GM20000 (cell line): ENCODE measurements around the gene TSR3.

Experiments used
- DNase-seq: peaks from one replicate; pipeline ENCODE4 v3.0.0; 2012; ENCODE audit warnings: low spot score
- TF ChIP-seq, protein P1 (sequence below): IDR thresholded peaks from 2 replicates; pipeline ENCODE4 v1.5.1; 2012; ENCODE audit warnings: mild to moderate bottlenecking, control low read depth; ENCODE audit errors: extremely low read depth, missing control alignments

Gene TSR3

DNA sequence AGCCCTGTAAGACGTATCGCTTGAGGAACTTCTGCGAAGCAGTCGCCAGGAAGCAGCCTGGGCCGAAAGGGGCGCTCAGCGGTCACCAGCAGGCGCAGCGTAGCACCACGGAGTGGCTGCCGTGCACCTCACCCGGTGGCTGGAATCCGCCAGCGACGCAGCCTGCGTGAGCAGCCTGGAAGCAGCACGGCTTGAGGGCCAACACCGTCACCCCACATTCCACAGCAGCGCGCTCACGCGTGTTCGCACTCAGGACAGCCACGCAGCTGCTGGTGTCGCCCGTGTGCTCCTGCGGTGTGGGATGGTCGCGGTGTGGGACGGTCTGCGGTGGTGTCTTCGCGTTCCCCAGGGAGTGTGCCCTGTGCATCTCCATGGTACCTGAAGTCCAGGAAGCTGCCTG lies 32.6 kb downstream of the TSR3 start:
- DNase-seq = no peak

DNA sequence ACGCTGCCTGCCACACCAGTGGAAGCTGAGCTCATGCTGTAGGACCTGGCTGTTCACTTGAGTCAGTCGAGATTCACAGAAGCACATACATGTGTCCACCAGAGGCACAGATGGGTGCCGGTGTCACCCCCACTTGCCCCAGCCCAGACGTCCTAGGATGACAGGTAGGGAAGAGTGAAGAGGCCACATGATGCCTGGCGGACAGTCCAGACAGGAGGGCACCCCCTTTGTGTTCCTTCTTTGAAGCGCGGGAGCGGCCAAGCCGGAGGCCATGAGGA lies 33.5 kb downstream of the TSR3 start:
- TF ChIP-seq, protein P1, sequence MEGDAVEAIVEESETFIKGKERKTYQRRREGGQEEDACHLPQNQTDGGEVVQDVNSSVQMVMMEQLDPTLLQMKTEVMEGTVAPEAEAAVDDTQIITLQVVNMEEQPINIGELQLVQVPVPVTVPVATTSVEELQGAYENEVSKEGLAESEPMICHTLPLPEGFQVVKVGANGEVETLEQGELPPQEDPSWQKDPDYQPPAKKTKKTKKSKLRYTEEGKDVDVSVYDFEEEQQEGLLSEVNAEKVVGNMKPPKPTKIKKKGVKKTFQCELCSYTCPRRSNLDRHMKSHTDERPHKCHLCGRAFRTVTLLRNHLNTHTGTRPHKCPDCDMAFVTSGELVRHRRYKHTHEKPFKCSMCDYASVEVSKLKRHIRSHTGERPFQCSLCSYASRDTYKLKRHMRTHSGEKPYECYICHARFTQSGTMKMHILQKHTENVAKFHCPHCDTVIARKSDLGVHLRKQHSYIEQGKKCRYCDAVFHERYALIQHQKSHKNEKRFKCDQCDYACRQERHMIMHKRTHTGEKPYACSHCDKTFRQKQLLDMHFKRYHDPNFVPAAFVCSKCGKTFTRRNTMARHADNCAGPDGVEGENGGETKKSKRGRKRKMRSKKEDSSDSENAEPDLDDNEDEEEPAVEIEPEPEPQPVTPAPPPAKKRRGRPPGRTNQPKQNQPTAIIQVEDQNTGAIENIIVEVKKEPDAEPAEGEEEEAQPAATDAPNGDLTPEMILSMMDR = no peak
- DNase-seq = no peak

More for the DNA sequence above, 32.6 kb downstream of the TSR3 start:
- TF ChIP-seq, protein P1 = no peak

DNA sequence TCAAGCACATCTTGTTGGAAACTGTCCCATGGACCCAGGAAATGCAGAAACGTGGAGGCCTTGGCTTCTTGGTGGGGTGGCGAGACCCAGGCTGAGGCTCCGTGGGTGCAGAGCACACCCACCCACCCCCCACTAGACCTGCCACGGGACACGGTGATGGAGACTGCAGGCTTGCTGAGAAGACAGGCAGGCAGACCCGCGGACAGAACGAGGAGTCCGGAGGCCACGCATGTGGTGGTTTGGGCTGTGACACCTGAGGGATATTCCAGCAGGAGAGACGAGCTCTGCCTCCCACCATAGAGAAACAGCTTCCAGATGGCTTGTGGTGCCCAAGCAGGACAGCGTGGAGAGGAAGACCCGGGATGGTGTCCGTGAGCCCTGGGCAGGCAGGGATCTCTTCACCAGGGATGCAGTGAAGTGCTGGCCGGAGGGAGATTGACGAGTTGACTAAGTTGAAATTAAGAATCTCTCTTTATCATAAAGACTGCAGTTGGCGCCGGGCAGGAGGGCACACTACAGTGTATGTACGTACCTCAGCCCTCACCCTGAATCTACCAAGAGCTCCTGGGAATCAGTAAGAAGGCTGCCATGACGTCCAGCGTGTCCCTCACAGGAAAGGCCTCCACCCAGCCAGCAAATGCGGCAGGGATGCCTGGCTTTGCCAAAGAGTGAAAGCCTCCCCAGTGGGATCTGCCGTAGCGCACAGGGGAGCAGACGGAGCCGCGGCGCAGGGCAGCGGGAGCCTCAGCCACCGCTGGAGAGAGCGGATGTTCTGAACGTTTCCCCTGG lies 34.0 kb downstream of the TSR3 start:
- DNase-seq = no peak
- TF ChIP-seq, protein P1 = no peak

DNA sequence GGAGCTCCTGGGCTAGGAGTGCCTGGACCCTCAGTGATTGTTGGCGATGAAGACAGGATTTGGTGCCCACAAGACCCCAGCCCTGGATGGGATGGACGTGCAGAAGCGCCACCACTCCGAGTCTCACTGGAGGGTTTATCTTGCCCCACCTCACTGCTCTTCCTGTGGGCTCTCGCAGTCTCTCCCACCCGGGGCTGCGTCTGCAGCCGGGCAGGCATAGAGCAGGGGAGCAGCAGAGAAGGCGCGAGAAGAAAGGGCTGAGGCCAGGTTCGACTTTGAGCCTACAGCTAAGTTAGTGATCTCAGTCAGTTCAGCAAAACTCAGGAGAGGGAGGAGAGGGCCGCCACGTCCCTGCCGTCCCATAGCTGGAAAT lies 35.7 kb downstream of the TSR3 start:
- TF ChIP-seq, protein P1 = no peak
- DNase-seq = no peak

DNA sequence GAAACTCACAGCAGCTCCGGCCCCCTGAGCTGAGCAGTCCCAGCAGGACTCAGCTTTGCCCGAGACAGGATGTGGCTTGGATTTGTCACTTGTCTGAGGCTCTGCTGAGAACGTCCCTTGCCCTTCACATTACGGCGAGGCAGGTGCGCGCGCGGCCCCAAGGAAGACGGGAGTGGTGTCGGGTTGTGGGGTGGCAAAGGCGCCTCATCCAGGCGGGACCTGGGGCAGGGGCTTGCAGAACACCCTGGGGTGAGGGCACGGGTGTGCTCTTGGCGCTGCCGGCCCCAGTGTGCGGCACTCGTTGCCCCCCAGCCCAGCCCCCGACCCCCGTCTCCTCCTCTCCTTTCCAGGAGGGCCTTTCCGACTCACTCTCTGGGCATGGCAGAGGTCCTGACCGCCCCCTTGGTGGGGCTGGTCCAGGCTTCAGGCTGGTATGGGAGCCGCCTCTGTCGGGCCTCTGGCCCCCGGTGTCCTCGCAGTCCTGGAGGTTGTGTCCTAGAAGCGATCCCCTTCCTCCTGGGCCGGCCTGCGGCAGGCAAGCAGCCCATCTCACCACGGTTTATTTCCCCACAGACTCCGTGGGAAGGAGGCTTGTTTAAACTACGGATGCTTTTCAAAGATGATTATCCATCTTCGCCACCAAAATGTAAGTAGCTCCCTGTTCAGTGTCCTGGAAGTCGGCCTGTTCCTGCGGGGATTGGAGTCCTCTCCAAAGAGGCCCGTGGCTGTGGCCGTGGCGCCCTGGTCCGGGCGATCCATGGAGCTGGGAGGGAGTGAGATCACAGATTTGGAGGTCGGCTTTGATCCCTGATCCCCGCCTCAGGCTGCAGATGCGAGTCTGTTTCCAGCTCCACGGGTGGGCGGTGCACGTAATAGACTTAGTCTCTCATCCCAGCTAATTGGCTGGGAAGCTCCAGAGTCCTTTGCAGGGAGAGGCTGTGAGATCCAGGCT lies 36.3 kb downstream of the TSR3 start:
- TF ChIP-seq, protein P1 = no peak
- DNase-seq = no peak

DNA sequence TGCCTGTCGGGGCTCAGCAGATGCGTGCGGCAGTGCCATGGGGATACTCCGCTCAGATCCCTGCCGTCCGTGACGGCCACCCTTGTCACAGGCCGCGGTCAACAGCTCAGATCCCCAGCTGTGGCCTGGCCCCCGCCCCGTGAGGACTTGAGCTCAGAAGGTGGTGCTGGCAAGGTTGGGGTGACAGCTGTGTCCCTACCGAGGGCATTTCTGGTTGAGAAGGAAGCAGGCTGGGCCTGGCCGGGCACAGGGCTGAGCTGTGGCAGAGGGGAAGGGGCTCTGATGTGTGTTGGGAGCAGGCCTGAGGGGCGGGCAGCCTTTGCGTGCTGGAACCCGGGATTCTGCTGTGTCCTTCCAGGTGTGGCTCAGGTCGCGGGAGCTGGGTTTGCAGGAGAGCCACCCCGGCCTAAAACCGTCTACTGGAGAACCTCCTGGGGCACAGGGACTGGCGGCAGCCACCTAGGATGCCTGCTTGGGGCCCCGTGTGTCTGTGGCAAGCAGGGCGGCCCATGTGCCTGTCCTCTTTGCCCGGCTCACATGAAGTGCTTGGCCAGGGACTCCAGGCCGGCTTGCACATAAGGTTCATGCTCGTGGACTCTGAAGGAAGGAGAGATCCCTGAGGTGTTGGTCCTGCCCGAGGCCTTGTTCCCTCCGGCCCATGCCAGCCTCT lies 37.1 kb downstream of the TSR3 start:
- DNase-seq = no peak
- TF ChIP-seq, protein P1 = no peak
